GM21526 (cell line): ENCODE data around the gene EFR3B.
"Not testable (repeated sequence)": the region's sequence is repeated elsewhere in the genome, so short reads cannot be mapped to it uniquely, and the experiment has no call there.

Experiments
- ATAC-seq: cut with Tn5 transposase; IDR thresholded peaks from one replicate; pipeline ENCODE4 v1.9.1; 2021; ENCODE audit warnings: moderate library complexity; ENCODE audit not compliant: unreplicated experiment, low FRiP score

EFR3B gene

DNA sequence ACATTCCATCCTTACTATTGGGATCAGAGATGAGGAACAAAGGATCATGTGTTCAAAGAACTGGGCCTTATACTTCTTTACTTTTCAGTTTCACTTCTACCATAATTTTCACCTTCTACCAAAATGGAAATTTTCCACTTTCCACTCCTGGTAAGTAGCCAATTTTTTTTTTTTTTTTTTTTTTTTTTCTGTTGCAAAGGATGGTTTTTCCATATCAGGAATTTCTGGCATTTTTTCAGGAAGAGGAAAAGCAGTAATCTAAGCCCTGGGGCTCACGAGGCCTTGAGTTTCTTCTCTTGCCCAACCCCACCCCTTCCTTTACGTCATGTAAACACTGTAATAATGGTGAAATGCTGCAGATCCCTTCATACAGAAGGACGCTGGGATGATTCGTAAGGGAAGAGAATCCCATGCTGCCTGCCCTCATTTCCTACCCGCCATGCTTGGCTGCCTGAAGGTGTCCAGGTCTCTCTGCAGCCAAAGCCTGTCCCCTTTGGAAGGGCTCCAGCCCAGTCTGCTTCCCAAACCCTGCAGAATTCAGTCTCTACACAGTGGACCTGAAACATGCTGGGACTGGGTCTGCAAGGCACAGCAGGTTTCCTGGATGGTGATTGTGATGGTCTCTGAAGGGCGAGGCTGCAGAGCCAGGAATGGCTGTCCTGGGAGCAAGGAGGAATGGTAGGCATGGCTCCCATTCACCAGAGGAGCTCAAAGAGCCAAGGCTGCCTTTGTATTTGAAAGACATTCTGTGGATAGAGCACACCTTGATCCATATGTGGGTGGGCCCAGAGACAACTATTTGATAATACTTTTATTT lies 57.0 kb downstream of the EFR3B start:
- no peak for ATAC-seq

DNA sequence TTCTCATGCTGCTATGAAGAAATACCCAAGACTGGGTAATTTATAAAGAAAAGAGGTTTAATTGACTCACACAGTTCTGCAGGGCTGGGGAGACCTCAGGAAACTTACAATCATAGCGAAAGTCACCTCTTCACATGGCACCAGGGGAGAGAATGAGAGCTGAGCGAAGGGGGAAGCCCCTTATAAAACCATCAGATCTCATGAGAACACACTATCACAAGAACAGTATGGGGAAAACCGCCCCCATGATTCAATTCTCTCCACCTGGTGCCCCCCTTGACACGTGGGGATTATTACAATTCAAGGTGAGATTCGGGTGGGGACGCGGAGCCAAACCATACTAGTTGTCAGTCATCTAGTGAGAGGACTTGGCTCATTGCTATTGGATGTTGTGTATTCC lies 60.5 kb downstream of the EFR3B start:
- not testable (repeated sequence) for ATAC-seq

DNA sequence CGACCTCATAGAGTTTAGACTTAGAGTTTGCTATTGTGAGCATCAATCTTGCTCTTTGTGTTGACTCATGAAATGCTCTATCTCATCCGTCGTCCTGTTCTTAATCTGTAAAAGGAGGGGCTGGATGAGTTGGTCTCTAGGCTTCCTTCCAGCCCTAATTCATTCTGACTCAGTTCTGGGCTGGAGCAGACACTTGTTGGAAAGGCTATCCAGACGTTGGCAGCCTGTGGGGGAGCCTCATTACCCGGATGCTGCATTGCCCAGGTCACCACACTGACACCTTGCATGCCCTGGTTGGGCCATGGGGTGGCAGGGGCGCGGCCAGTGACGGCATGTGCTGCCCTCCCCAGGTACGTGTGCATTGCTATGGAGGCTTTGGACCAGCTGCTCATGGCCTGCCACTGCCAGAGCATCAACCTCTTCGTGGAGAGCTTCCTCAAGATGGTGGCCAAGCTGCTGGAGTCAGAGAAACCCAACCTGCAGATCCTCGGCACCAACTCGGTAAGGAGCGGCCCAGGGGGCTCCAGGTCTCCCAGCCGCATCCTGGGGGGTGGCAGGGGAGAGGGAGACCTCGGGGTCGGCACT lies 61.5 kb downstream of the EFR3B start:
- ATAC-seq, result no peak

DNA sequence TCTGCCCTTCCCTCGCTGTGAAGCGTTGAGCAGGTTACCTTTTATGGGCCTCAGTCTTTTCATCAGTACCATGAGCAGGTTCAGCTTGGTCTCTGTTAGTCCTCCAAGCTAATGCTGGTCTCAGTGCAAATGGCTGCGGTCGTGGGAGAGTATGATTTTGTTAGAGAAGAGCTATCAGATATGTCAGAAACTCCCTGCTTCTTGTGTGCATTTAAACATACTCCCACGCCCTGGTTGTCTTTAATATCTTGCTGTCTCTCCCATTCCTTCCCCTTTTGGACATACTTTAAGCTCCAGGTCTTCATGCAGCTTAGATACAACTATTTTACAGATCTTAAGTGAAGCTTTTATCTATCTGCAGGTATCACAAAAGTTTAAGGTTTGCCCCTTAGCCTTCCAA lies 62.9 kb downstream of the EFR3B start:
- ATAC-seq, result no peak

DNA sequence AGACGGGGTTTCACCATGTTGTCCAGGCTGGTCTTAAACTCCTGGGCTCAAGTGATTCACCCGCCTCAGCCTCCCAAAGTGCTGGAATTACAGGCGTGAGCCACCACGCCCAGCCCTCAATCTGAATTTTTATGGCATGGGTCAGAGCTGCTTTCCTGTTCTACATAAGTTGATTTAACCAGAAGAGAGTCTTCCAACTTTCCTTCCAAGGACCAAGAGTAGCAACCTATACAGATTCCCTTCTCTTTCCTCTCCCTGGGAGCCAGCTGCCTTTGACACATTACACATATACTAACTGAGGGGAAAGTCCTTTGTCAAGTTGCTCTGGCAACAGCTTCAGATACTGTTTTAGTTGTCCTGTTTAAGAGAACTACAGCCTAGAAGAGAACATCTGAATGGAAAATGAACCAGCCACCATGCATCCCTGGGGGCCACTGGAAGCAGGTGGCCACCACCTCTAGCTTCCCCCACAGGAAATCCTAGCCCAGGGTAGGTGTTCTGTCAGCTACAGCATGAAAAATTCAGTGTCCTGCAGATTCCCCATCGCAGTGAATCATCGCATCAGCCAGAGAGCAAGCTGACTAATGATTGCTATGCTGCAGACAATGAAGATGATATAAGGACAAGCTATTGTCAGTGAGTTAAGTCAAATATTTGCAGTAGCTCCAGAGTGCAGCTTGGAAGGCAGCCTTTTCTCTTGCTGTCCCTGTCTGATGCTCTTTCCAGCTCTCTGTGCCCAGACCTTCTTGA lies 63.6 kb downstream of the EFR3B start:
- ATAC-seq, result no peak

DNA sequence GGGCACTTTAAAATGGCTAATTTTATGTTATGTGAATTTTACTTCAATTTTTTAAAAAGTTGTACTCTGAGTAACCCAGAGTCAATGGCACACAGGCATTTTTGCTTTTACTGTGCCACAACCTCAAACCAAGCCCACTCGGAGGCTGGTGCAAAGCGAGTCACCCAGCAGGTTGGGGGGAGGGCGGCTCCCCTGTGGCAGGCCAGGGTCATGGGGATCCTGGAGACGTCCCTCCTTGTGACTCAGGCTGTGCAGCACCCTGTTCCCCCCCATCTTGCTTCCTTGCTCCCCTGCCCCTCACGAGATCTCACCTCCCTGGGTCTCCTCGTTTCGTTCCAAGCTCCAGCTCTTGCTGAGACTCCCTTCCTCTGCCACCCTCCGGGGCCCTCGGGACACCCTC lies 67.9 kb downstream of the EFR3B start:
- ATAC-seq, result no peak

DNA sequence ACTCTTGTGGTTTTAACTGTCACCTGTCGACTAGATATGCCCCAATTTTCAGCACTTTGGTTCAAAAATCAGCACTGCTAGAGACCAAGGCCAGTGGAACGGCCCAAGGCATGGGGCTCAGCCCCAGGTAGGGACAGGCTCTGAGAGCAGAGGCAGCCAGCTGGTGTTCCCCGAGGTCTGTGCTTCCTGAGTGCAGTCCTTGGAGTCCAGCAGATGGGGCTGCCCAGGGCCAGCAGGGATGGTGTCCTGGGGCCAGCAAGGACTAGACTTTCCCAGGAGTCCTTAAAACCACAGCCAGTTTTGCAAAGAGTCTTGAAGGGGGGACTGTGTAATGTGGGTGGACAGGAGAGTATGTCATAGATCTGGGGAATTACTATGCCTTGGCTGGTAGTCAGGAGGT lies 70.2 kb downstream of the EFR3B start:
- ATAC-seq, result no peak

DNA sequence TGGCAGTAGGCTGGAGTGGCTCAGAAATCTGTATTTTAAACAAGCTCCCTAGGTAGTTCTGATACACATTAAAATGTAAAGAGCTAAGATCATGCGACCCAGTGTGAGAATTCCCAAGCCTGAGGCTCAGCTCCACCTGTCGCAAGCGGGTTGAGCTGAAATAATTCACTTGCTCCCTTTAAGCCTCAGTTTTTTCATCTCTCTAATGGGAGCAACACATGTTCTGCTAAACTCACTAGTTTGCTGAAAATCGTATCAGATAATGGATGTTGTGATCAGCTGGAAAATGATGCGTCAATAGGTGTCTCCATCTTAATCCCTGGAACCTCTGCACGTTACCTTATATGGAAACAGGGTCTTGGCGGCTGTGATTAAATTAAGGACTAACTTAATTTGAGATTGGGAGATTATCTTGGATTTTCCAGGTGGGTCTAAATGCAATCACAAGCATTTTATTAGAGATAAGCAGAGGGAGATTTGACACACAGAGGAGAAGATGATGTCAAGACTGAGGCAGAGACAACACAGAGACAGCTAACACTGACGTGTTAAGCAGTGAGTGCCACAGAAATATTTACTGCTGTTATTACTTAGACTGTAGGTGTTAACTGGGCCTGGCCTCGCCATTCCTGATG lies 73.5 kb downstream of the EFR3B start:
- no peak for ATAC-seq

DNA sequence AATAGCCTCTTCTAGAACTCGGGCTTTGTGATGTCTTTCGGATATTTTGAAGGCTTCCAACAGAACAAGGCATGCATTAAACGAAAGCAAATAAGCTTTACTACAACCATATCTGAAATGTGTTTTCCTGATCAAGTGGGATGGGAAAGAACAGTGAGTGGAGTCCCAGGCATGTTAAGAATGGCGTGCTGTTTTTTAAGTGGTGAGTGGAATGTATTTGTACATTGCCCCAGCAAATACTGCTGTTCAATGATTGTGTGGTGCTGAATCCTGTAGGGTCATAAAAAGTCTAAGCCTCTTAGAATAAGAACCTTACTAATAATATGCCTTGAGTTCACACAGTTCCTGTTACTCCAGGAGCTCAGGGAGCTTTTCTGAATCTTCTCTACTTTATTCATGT lies 74.0 kb downstream of the EFR3B start:
- no peak for ATAC-seq

DNA sequence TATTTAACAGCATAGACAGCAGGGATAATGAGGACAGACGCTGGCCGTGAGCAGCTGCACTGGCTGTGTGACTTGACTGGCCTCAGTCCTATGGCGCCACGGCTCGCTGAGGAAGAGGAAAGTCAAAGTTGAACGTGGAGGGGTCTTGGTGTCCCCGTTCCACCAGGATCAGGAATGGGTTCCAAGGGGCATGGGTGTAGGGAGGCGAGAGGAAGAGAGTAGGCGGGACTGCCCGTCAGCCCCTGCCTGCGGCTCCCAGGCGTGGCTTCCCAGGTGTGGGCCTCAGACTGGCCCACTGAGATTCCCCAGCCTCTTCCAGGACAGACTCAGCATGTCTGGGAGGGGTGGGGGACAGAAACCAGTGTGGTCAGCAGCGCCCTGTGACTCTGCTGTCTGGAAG lies 75.1 kb downstream of the EFR3B start:
- ATAC-seq, result no peak

DNA sequence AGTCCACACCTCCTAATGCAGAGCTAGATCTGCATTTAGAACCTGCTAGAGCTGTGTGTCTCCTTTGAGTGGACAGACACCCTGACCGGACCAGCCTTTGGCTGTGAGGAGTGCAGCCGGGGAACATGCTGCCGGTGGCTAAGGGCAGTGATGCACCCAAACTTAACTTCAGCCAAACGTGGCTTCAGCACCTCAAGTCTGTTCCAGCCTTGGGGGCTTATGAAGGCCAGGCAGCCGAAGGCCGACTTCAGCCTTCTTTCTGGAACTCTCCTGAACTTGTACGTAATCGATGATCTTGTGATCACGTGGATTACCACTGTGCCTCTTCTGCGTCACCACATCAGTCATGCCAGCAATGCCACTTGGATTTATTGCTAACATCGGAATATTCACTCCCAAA lies 77.4 kb downstream of the EFR3B start:
- ATAC-seq, result no peak

DNA sequence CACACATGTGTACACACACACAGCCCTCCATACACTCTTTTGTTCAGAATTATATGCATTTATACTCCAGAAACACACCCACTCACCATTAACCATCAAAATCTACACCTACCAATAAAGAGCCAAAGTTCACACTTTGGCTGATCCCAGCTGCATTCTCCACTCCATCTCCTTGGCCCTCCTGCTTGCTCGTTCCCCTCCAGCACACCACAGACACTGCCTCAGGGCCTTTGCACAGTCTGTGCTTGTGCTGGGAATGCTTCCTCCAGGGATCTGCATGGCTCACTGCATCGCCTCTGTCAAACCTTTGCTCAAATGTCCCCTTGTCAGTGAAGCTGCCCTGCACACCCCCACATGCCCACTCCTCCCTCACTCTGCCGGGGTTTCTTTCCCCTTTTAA lies 80.5 kb downstream of the EFR3B start:
- ATAC-seq, result no peak

DNA sequence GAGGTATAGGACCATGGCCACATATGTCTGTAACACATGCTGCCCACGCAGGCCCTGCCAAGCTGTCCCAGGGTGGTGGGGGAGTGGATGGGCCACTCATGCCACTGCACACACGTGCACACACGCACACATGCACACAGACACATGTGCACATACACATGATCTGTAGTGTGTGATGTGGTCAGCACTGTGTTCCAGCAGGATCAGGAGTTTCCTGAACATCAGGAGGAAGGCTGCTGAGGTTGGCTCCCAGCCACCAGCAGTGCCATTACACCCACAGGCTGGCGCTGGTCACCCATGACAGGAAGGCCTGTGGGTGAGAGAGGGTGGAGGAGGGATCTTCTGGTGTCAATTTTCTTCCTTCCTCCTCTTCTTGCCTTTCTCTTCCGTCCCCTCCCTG lies 81.8 kb downstream of the EFR3B start:
- ATAC-seq, result no peak

DNA sequence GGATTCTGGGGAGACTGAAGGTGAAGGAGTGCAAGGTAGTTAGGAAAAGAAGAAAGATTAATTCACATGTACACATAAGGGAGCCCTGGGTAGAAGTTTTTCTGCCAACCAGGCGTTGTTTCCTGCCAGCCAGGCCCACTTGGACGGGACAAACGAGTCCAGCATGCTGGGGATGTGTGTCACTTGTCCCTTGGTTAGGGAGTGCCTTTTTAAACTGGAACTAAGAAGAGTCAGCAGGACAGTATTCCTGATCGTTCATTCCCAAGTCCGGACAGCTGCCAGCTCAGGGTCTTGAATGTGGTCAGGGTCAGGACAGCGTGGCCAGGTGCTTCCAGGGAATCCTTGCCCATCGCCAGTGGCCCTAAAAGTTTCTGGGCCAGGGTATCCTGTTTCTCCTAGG lies 83.3 kb downstream of the EFR3B start:
- no peak for ATAC-seq

DNA sequence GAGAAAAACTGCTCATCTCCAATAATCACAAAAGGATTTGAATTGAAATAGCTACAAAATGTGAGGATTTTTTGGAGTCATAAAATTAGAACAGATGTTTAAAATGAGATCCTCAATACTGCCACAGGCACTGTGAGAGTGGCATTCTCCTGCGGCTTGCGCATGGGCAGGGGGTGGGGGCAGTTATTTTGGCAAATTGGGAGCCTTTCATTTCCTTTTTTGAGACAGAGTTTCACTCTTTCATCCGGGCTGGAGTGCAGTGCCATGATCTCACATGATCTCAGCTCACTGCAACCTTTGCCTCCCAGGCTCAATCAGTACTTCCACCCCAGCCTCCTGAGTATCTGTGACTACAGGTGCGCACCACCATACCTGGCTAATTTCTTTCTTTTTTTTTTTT lies 84.1 kb downstream of the EFR3B start:
- ATAC-seq, result no peak

DNA sequence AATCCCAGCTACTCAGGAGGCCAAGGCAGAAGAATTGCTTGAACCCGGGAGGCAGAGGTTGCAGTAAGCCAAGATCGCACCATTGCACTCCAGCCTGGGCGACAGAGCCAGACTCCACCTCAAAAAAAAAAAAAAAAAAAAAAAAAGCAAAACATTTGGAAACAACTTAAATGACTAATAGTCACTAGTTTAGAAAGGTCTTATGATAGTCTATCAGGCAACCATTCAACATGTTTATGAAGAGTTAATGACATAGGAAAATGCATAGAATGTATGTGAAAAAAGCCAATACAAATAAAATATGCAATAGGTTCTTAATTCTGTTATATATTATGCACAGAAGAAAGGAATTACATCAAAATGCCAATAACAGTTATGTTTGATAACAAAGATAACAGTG lies 85.2 kb downstream of the EFR3B start:
- not testable (repeated sequence) for ATAC-seq

DNA sequence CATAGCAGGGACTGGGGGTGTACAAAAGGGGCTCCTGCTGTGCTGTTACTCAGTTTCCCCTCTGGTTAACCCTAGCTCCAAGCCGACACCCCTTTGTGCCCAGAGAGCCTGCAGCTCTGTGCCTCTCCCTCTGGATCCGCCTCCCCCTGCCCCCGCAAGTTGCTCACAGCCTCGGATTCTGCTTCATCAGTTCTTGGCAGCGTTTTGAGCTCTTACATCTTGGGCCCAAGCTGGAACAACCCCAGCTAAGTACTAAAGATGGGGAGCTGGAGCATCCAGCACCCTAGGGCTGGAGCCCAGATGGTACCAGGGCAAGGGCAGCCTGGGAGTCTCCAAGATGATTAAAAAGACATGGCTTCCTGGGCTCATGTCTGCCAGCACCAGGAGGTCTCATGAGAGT lies 85.8 kb downstream of the EFR3B start:
- no peak for ATAC-seq

DNA sequence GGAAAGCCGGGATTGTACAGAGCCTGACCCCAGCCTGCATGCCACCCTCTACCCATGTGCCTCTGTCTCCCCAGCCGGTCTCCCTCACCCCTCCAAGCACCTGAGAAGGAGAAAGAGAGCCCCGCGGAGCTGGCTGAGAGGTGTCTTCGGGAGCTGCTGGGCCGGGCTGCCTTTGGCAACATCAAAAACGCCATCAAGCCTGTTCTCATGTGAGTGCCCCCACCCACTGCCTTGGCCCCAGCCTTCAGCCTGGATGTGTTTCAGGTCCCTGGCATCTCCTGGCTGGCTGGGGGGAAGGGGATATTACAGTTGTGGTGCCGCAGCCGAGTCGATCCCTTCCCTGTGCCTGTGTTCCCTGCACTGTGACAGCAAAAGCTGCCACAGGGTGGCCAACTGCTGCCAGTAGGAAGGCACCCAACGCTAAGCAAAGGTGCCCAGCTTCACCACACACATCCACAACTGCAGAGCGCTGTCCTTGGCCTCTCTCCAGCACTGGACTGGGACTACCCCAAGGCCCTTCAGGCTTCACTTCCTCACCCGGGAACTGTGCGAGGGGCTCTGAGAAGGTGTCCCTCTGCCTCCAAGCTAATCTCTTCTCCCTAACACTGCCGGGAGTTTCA lies 88.1 kb downstream of the EFR3B start:
- no peak for ATAC-seq

DNA sequence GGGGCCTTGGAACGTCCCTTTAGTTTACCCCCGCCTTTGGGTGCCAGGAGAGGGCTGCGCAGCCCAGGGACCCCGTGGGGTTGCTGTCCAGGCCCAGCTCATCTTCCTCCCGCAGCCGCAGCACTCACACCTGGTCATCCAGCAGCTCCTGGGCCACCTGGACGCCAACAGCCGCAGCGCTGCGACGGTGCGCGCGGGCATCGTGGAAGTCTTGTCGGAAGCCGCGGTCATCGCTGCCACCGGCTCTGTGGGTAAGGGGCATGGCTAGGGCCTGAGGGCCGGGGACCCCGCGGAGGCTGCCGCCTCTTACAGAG lies 89.3 kb downstream of the EFR3B start:
- ATAC-seq, result no peak

DNA sequence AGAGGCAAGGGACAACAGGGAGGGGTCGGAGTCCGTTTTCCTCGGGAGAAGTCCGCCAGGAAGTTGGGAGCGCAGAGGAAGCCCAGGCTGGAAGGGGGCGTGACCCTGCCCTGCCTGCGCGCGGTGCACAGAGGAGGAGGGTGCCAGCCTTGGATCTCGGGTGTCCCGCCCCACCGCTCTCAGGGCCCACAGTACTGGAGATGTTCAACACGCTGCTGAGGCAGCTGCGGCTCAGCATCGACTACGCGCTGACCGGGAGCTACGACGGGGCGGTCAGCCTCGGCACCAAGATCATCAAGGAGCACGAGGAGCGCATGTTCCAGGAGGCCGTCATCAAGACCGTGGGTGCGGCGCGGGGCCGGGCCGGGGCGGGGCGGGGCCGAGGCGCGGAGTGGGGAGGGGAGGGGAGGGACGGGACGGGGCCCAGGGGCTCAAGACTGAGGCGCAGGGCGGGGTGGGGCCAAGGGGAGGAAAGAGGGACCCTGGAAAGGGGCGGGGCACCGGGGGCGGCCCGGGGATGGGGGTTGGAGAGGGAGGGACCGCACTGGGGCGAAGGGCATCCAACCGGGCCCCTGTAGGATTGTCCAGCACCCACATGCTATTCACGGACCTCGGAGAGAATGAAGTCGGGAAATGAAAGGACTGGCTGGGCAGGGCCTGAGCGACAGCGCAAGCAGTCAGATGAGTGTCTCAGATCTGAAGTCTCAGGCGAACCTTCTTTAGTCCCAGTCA lies 89.9 kb downstream of the EFR3B start:
- ATAC-seq, result no peak

DNA sequence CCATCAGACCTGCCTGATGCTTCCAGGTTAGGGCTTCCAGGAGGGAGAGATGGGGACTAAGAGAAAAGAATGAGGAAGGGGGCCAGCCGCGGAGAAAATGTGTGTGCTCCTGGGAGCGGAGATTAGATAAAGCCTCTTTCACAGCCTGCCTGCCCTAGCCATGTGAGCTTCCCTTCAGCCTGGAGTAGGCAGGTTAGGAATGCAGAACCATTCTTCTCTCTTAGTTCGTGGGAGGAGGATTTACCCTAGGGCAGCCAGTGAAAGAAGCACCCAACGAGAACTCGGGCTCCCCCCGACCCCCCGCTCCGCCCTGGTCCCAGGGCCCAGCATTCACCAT lies 90.4 kb downstream of the EFR3B start:
- ATAC-seq, result no peak
